NCI-H2227 (cell line): ENCODE measurements around the gene MEDAG.

Source experiments
- DNase-seq: peaks from one replicate; lab custom pipeline; 2025; ENCODE audit not compliant: unreplicated experiment; lab: John Stamatoyannopoulos, UW

The MEDAG gene

GRCh38 chr13:30905932-30906383, at the start of gene MEDAG:
Gene MEDAG (plus strand): TSS chr13:30906271. CDS start chr13:30906516, 245 bp downstream.
- DNase-seq: no peak

- no peak for DNase-seq
These were observed 49.1 kb upstream of the MEDAG start for GRCh38 chr13:30857018-30857417.

- no peak for DNase-seq
These were observed 48.4 kb upstream of the MEDAG start for GRCh38 chr13:30857636-30858035.

- no peak for DNase-seq
These were observed 46.7 kb upstream of the MEDAG start for GRCh38 chr13:30859326-30859725.

GRCh38 chr13:30861163-30861562, 44.9 kb upstream of the MEDAG start:
- no peak for DNase-seq

- no peak for DNase-seq
These were observed 44.1 kb upstream of the MEDAG start for GRCh38 chr13:30861836-30862467.

- no peak for DNase-seq
These were observed 43.4 kb upstream of the MEDAG start for GRCh38 chr13:30862707-30863106.

- no peak for DNase-seq
These were observed 42.8 kb upstream of the MEDAG start for GRCh38 chr13:30863231-30863630.

- no peak for DNase-seq
These were observed 42.3 kb upstream of the MEDAG start for GRCh38 chr13:30863796-30864195.

- no peak for DNase-seq
These were observed 41.5 kb upstream of the MEDAG start for GRCh38 chr13:30864433-30865122.

- DNase-seq: peak; percentile 80
These were observed 40.7 kb upstream of the MEDAG start for GRCh38 chr13:30865123-30866049.

- DNase-seq: peak; percentile 82
These were observed 39.4 kb upstream of the MEDAG start for GRCh38 chr13:30866677-30867076.

- DNase-seq: no peak
These were observed 38.9 kb upstream of the MEDAG start for GRCh38 chr13:30867089-30867669.

GRCh38 chr13:30868799-30869470, 37.1 kb upstream of the MEDAG start:
- no peak for DNase-seq

GRCh38 chr13:30869491-30869890, 36.6 kb upstream of the MEDAG start:
- no peak for DNase-seq

GRCh38 chr13:30870049-30870884, 35.8 kb upstream of the MEDAG start:
- no peak for DNase-seq

- DNase-seq: no peak
These were observed 35.0 kb upstream of the MEDAG start for GRCh38 chr13:30870916-30871587.

GRCh38 chr13:30871588-30872275, 34.3 kb upstream of the MEDAG start:
- no peak for DNase-seq

GRCh38 chr13:30872276-30872594, 33.8 kb upstream of the MEDAG start:
- DNase-seq: no peak
